Choroid plexus epithelial cell (primary cell): ENCODE data around the gene OR13C5.

Experiments
- DNase-seq: peaks from one replicate; pipeline ENCODE4 v3.0.0-alpha.2; 2010; ENCODE audit warnings: low read depth
- H3K4me3 ChIP-seq: 2 replicates; pipeline ENCODE4 v1.5.1; 2011; ENCODE audit warnings: low read depth, mild to moderate bottlenecking, control low read depth, low read length, moderate library complexity
- TF ChIP-seq, protein P1 (sequence below): conservative IDR thresholded peaks from 2 replicates; pipeline ENCODE4 v1.5.1; 2011; ENCODE audit warnings: low read depth, mild to moderate bottlenecking, control low read depth, inconsistent platforms, low read length, moderate library complexity

OR13C5 gene

DNA sequence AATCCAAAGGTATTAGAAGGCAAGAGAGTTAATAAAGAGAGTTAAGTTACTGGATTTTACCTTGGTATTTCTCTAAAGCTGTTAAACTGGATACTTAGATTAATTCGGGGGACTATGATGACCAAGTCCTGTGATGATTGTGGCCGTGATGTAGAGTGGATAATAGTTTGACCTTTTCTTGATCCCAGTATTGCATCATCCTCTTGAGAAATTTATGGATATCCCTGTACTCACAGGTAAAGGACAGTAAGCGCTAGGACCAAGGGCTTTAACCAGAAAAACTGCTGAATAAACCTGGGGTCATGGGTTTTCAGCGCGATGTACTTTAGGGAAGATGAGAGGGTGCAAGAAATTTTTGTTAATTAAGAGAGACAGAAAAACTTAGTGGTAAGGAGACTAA lies 21.9 kb downstream of the OR13C5 start:
- DNase-seq, result no peak
- no peak overlapping the region for H3K4me3 ChIP-seq
- TF ChIP-seq, protein P1, sequence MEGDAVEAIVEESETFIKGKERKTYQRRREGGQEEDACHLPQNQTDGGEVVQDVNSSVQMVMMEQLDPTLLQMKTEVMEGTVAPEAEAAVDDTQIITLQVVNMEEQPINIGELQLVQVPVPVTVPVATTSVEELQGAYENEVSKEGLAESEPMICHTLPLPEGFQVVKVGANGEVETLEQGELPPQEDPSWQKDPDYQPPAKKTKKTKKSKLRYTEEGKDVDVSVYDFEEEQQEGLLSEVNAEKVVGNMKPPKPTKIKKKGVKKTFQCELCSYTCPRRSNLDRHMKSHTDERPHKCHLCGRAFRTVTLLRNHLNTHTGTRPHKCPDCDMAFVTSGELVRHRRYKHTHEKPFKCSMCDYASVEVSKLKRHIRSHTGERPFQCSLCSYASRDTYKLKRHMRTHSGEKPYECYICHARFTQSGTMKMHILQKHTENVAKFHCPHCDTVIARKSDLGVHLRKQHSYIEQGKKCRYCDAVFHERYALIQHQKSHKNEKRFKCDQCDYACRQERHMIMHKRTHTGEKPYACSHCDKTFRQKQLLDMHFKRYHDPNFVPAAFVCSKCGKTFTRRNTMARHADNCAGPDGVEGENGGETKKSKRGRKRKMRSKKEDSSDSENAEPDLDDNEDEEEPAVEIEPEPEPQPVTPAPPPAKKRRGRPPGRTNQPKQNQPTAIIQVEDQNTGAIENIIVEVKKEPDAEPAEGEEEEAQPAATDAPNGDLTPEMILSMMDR, result no peak

DNA sequence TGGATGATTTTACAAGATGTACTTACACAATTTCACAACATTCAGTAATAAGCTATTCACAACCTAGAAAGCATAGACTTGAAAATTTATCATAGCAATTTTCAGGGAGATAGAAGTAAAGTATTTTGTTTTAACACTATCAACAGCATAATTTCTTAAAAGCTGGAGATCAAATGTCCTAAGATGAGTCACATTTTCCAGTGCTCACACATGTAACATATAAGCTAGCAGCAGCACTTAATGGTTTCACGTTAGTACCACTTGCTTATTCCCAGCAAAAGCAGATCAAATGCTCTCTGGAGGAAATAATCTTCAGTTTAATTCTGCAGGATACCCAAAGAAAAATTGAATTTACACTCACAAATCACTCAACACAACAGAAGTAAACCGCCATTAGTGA lies 23.8 kb downstream of the OR13C5 start:
- H3K4me3 ChIP-seq, result no peak overlapping the region
- TF ChIP-seq, protein P1, result no peak
- DNase-seq, result no peak

DNA sequence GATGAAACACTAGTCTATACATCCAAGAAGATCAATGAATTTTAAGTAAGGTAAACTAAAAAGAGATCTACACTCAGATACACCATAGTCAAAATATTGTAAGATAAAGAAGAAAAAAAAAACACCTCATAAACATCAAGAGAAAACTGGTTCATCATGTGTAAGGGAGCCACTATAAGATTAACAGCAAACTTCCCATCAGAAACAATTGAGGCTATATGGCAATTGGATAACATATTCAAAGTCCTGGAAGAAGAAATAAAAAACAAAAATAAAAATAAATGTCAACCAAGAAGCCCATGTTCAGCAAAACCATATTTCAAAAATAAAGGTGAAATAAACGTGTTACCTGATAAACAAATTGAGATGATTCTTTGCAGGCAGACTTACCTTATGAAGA lies 26.6 kb downstream of the OR13C5 start:
- TF ChIP-seq, protein P1, result no peak
- H3K4me3 ChIP-seq, result no peak overlapping the region
- no peak for DNase-seq

DNA sequence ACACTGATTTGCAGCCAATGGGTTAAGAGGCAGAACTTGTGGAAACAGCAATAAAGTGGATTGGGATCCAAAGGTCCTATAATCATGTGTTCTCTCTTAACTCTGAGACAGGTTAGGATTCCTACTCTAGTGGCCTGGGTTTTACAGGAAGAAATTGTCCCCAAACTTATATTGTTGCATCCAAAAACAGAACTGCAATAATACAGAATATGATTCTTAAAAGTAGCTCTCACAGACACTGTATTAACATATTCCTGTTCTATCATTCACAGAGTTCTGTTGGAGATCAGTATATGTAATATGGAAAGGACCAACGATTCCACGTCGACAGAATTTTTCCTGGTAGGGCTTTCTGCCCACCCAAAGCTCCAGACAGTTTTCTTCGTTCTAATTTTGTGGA lies 30.3 kb downstream of the OR13C5 start, which contains the start of gene OR13C8:
Gene OR13C8, plus strand, starts transcription at position 301 of the 400 bp plus-strand sequence. Its CDS starts 0 bp downstream, at position 301.
- DNase-seq, result no peak
- TF ChIP-seq, protein P1, result no peak
- no peak within 1 kb of the TSS for H3K4me3 ChIP-seq

DNA sequence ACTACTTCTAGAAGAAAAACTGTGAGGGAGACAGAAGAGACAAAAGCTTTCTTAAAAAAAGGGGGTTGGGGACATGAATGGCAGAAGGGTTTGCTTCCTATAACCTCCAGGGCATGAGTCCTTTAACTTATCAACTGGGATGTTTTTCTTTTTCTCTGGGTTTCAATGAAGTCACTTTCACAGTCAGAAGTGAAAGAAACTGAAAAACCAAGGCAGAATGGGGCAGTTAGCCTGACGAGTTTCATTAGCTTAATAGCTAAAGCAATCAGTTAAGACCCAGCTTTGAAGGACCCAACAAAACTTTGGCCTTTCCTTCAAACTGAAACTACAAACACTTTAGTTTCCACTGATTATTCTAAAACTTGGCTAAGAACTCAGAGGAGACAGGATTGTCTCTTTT lies 34.9 kb downstream of the OR13C5 start:
- DNase-seq, result no peak
- TF ChIP-seq, protein P1, result no peak
- H3K4me3 ChIP-seq, result no peak overlapping the region

DNA sequence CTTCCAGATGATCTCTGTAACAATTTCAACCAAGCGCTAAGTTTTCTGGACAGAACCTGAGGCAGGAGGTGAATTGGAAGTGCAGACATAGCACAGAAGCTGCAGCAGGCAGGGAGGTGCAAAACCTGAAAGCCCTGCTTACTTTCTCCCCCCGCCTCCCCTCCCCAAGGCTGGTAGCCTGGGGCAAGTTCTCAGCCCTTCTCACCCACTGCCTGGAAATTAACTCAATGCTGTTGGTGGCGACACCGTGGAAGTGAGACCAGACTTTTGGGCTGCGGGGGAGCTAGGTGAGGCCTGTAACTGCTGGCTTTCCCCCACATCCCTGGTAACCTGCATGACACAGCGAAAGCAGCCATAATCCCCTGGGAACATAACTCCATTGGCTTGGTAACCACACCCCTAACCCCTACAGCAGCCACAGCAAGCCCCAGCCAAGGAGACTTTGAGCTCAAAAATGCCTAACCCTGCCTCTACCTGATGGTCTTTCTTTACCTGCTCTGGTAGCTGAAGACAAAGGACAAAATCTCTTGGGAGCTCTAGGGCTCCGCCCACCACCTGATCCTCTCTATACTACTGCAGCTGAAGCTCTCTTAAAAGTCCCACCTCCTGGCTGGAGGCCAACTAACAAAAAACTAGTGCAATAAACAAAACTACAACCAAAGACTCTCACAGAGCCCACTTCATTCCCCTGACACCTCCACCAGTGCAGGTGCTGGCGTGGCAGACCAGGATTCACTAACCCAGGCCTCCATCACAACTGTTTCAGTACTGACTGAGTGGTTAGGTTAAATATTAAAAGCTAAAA lies 42.2 kb downstream of the OR13C5 start:
- TF ChIP-seq, protein P1, result no peak
- DNase-seq, result no peak
- no peak overlapping the region for H3K4me3 ChIP-seq

DNA sequence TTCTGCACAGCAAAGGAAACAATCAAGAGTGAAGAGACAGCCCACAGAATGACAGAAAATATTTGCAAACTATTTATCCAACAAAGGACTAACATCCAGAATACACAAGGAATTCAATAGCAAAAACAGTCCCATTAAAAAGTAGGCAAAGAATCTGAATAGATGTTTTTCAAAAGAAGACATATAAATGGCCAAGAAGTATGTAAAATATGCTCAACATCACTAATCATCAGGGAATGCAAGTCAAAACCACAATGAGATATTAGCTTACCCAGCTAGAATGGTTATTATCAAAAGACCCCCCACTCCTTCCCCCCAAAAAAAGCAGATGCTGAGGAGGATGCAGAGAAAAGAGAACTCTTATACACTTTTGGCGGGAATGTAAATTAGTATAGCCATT lies 43.7 kb downstream of the OR13C5 start:
- no peak overlapping the region for H3K4me3 ChIP-seq
- TF ChIP-seq, protein P1, result no peak
- no peak for DNase-seq
